Nephron progenitor cell (in vitro differentiated cells): ENCODE results near the gene MAP4K2.

Source experiments
- DNase-seq: peaks from one replicate; pipeline ENCODE4 v3.0.0; 2021
- H3K27ac Mint-ChIP-seq: 2 replicates; pipeline ENCODE4 v1.8.0; 2021; ENCODE audit warnings: mild to moderate bottlenecking, moderate library complexity, mixed read lengths
- H3K27me3 Mint-ChIP-seq: 2 replicates; pipeline ENCODE4 v1.8.0; 2021; ENCODE audit warnings: mild to moderate bottlenecking, low read depth, mixed read lengths; ENCODE audit not compliant: poor library complexity
- H3K36me3 Mint-ChIP-seq: 2 replicates; pipeline ENCODE4 v1.8.0; 2021; ENCODE audit warnings: low read depth, mixed read lengths
- H3K4me1 Mint-ChIP-seq: 2 replicates; pipeline ENCODE4 v1.8.0; 2021; ENCODE audit warnings: mixed read lengths
- H3K4me3 Mint-ChIP-seq: 2 replicates; pipeline ENCODE4 v1.8.0; 2021; ENCODE audit warnings: mild to moderate bottlenecking, moderate library complexity, mixed read lengths
- H3K9me3 Mint-ChIP-seq: 2 replicates; pipeline ENCODE4 v1.8.0; 2021; ENCODE audit warnings: mild to moderate bottlenecking, moderate library complexity, mixed read lengths
- CTCF ChIP-seq: fragments of 200-600 bp; sonication (generic); IDR thresholded peaks from 2 replicates; pipeline ENCODE4 v1.5.0; 2021; ENCODE audit warnings: antibody characterized with exemption

MAP4K2 gene

GRCh38 chr11:64792482-64792881 lies 10.5 kb downstream of the MAP4K2 start:
- no peaks in the 10 kb centered on the region for H3K27me3 Mint-ChIP-seq
- H3K9me3 Mint-ChIP-seq = no peaks in the 10 kb centered on the region
- no peaks in the 10 kb centered on the region for H3K36me3 Mint-ChIP-seq
- H3K4me3 Mint-ChIP-seq = no peak overlapping the region
- TF ChIP-seq CTCF = no peak
- H3K4me1 Mint-ChIP-seq = peaks cover 32% of the 10 kb centered on the region
- no peak for DNase-seq
- H3K27ac Mint-ChIP-seq = no peak overlapping the region

- Mint-ChIP-seq H3K4me1 (peaks cover 32% of the 10 kb centered on the region), H3K27ac (no peak overlapping the region), H3K4me3 (no peak overlapping the region), H3K36me3 (no peaks in the 10 kb centered on the region), H3K9me3 (no peaks in the 10 kb centered on the region), H3K27me3 (no peaks in the 10 kb centered on the region)
- DNase-seq = no peak
- no peak for TF ChIP-seq CTCF
Measured at GRCh38 chr11:64791781-64792291, 11.2 kb downstream of the MAP4K2 start.

GRCh38 chr11:64790205-64791095 lies 12.6 kb downstream of the MAP4K2 start:
- no peak for TF ChIP-seq CTCF
- Mint-ChIP-seq H3K4me3 (no peak overlapping the region), H3K4me1 (peaks cover 18% of the 10 kb centered on the region), H3K9me3 (no peaks in the 10 kb centered on the region), H3K36me3 (no peaks in the 10 kb centered on the region), H3K27me3 (no peaks in the 10 kb centered on the region), H3K27ac (no peak overlapping the region)
- no peak for DNase-seq

GRCh38 chr11:64789331-64790204 lies 13.4 kb downstream of the MAP4K2 start:
- DNase-seq = no peak
- peaks cover 13% of the 10 kb centered on the region for H3K4me1 Mint-ChIP-seq
- H3K27me3 Mint-ChIP-seq = no peaks in the 10 kb centered on the region
- H3K9me3 Mint-ChIP-seq = no peaks in the 10 kb centered on the region
- no peaks in the 10 kb centered on the region for H3K36me3 Mint-ChIP-seq
- no peak overlapping the region for H3K4me3 Mint-ChIP-seq
- H3K27ac Mint-ChIP-seq = no peak overlapping the region
- no peak for TF ChIP-seq CTCF

GRCh38 chr11:64788321-64789215 lies 14.4 kb downstream of the MAP4K2 start:
- DNase-seq = no peak
- no peak for TF ChIP-seq CTCF
- Mint-ChIP-seq H3K27me3 (no peaks in the 10 kb centered on the region), H3K36me3 (no peaks in the 10 kb centered on the region), H3K9me3 (no peaks in the 10 kb centered on the region), H3K27ac (no peak overlapping the region), H3K4me3 (no peak overlapping the region), H3K4me1 (peaks cover 4% of the 10 kb centered on the region)
